ENCODE results near the gene KANSL1. TPM values are rescaled to one million over a fixed set of nuclear protein-coding genes. Genes with fewer than 3 reads are reported as not detected.

KANSL1 gene
- total and polyA plus RNA-seq, 9 of the 15 experiments (the other 6 are each of a cell fraction or from before 2014, with no cell fraction given) = 3.6 to 55.4 (median 31.8) TPM

DNA sequence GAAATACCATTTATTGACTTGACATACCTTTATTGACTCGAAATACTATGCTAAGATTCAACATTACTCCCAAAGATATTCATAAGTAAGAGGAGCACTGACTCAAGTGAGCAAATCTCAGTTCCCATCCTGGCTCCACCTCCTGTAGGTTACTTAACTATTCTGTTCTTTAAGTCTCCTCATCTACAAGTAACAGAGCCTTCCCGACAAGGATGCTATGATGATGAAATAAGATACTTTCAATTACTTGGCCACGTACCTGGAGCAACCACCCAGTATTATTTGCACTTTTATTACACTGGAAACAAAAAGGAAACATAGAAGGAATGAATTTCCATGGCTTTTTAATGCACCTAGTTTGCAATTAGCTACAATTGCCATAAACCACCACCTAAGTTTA, 16.3 kb downstream of the KANSL1 start:
- in situ Hi-C loops (cut with MboI) = no loop called here
- H3K4me3 ChIP-seq = no peak overlapping the region
- BruUV-seq (replicated peaks) = no TSS peak
- intact Hi-C loops (cut with micrococcal nuclease) = no loop called here
- no peak for ATAC-seq
- DNase-seq (ENCODE audit: extremely low read depth in 1 of 4, low spot score in 3 of 4) = no peak
- H3K36me3 ChIP-seq (ENCODE audit: control insufficient read depth, insufficient read depth, low read length) = peaks cover 19% of the 10 kb centered on the region
- 68% methylated on average over 3 of the region's 3 CpGs for WGBS (ENCODE audit: insufficient coverage, low coverage, missing lambda C conversion rate)
- H3K79me2 ChIP-seq (ENCODE audit: control insufficient read depth, insufficient read depth, low read length) = peaks cover 100% of the 10 kb centered on the region
- H3K9me3 ChIP-seq (replicated peaks; ENCODE audit: control insufficient read depth, insufficient read depth, low read depth, low read length) = no peaks in the 10 kb centered on the region
- peaks cover 8 to 26% of the 10 kb centered on the region in 2 experiments; a peak in 4 of 5 replicates for H3K4me1 ChIP-seq (replicated peaks in 1 of 2; ENCODE audit: control insufficient read depth in 2 of 2, insufficient read depth in 2 of 2, low read length in 2 of 2)
- H3K4me2 ChIP-seq (ENCODE audit: insufficient read depth, low read length) = no peak overlapping the region
- ChIA-PET CTCF (ENCODE audit: low intra/inter-chr PET ratio) (no interaction called here), POLR2A (interaction anchor here (0.6 to 7.0 kb wide), 3 partner anchors 11 to 83 kb away, joined by 3 to 49 read pairs (median 5); no protein-coding TSS in a partner anchor)
- H2AFZ ChIP-seq (ENCODE audit: low read depth, low read length) = no peak overlapping the region
- peaks cover 37% of the 10 kb centered on the region for H4K20me1 ChIP-seq (replicated peaks; ENCODE audit: control insufficient read depth, insufficient read depth, low read length)
- H3K27ac ChIP-seq (ENCODE audit: extremely low read depth, low read depth, low read length) = no peak overlapping the region
- no peaks in the 10 kb centered on the region for H3K27me3 ChIP-seq (ENCODE audit: control insufficient read depth in 2 of 2, insufficient read depth in 2 of 2, low read length in 2 of 2)
- H3K9ac ChIP-seq (ENCODE audit: insufficient read depth in 1 of 2, low read depth in 2 of 2, low read length in 2 of 2) = no peak overlapping the region
- no peak for FAIRE-seq
- TF ChIP-seq, protein P1, sequence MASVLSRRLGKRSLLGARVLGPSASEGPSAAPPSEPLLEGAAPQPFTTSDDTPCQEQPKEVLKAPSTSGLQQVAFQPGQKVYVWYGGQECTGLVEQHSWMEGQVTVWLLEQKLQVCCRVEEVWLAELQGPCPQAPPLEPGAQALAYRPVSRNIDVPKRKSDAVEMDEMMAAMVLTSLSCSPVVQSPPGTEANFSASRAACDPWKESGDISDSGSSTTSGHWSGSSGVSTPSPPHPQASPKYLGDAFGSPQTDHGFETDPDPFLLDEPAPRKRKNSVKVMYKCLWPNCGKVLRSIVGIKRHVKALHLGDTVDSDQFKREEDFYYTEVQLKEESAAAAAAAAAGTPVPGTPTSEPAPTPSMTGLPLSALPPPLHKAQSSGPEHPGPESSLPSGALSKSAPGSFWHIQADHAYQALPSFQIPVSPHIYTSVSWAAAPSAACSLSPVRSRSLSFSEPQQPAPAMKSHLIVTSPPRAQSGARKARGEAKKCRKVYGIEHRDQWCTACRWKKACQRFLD (CRISPR knock-in tag; IDR thresholded peaks at IDR 0.05) = no peak
- TF ChIP-seq, protein P2, sequence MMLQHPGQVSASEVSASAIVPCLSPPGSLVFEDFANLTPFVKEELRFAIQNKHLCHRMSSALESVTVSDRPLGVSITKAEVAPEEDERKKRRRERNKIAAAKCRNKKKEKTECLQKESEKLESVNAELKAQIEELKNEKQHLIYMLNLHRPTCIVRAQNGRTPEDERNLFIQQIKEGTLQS (IDR thresholded peaks at IDR 0.05) = peak; percentile 58
- TF ChIP-seq, protein P2 (CRISPR knock-in tag; conservative IDR thresholded peaks at IDR 0.05) = no peak
- TF ChIP-seq POLR3G (IDR thresholded peaks at IDR 0.05; ENCODE audit: extremely low read depth, insufficient read length, insufficient replicate concordance) (no peak), FOXJ2 (tag; IDR thresholded peaks at IDR 0.05) (no peak), SNRNP70 (optimal IDR thresholded peaks at IDR 0.05; ENCODE audit: low read depth, low read length) (no peak), TFAM (CRISPR knock-in tag; conservative IDR thresholded peaks at IDR 0.05) (no peak)
- H3K9me1 ChIP-seq (ENCODE audit: control insufficient read depth, insufficient read depth, low read length) = peaks cover 7% of the 10 kb centered on the region

All from K562 (cell line).